ENCODE measurements around the gene RNF187.

Gene RNF187

GRCh38 chr1:228487336-228488124, at the start of gene RNF187:
RNF187 (plus strand) TSS chr1:228487382.
- no peak for DNase-seq (ENCODE audit: low read depth, low spot score)
- TF ChIP-seq SUZ12 (IDR thresholded peaks at IDR 0.05; ENCODE audit: extremely low read depth, insufficient read depth, insufficient read length) (no peak), ZNF274 (IDR thresholded peaks at IDR 0.05; ENCODE audit: low read depth, low read length) (no peak), YY1 (IDR thresholded peaks at IDR 0.05; ENCODE audit: insufficient read depth, insufficient read length) (no peak)
- Histone ChIP-seq H3K4me3 (ENCODE audit: insufficient read length, low read depth) (peak within 1 kb of the TSS; percentile 100), H3K27me3 (ENCODE audit: insufficient read depth, insufficient read length) (no peaks in the 10 kb centered on the region), H3K36me3 (ENCODE audit: insufficient read depth, insufficient read length, low read length) (peaks cover 28% of the 10 kb centered on the region), H3K9me3 (ENCODE audit: insufficient read depth, low read length) (no peaks in the 10 kb centered on the region), H3K9ac (ENCODE audit: insufficient read length, low read depth) (peak within 1 kb of the TSS; percentile 99), H3K4me1 (ENCODE audit: insufficient read depth, insufficient read length) (peaks cover 4% of the 10 kb centered on the region)

- Histone ChIP-seq H3K9ac (ENCODE audit: insufficient read length, low read depth) (no peak overlapping the region), H3K4me1 (ENCODE audit: insufficient read depth, insufficient read length) (no peaks in the 10 kb centered on the region), H3K4me3 (ENCODE audit: insufficient read length, low read depth) (no peak overlapping the region), H3K27me3 (ENCODE audit: insufficient read depth, insufficient read length) (peaks cover 72% of the 10 kb centered on the region), H3K36me3 (ENCODE audit: insufficient read depth, insufficient read length, low read length) (no peaks in the 10 kb centered on the region), H3K9me3 (ENCODE audit: insufficient read depth, low read length) (0 out of 2 replicates have a peak, but pooled peaks cover 5% of the 10 kb centered on the region)
- no peak for DNase-seq (ENCODE audit: low read depth, low spot score)
- TF ChIP-seq ZNF274 (IDR thresholded peaks at IDR 0.05; ENCODE audit: low read depth, low read length) (no peak), SUZ12 (IDR thresholded peaks at IDR 0.05; ENCODE audit: extremely low read depth, insufficient read depth, insufficient read length) (no peak), YY1 (IDR thresholded peaks at IDR 0.05; ENCODE audit: insufficient read depth, insufficient read length) (no peak)
These were observed 49.7 kb upstream of the RNF187 start for GRCh38 chr1:228437424-228437962.

GRCh38 chr1:228438266-228438665, 48.9 kb upstream of the RNF187 start:
- TF ChIP-seq YY1 (IDR thresholded peaks at IDR 0.05; ENCODE audit: insufficient read depth, insufficient read length) (no peak), ZNF274 (IDR thresholded peaks at IDR 0.05; ENCODE audit: low read depth, low read length) (no peak), SUZ12 (IDR thresholded peaks at IDR 0.05; ENCODE audit: extremely low read depth, insufficient read depth, insufficient read length) (no peak)
- no peak overlapping the region for H3K9ac ChIP-seq (ENCODE audit: insufficient read length, low read depth)
- 0 out of 2 replicates have a peak, but pooled peaks cover 5% of the 10 kb centered on the region for H3K9me3 ChIP-seq (ENCODE audit: insufficient read depth, low read length)
- peaks cover 79% of the 10 kb centered on the region for H3K27me3 ChIP-seq (ENCODE audit: insufficient read depth, insufficient read length)
- DNase-seq (ENCODE audit: low read depth, low spot score) = no peak
- no peaks in the 10 kb centered on the region for H3K4me1 ChIP-seq (ENCODE audit: insufficient read depth, insufficient read length)
- H3K4me3 ChIP-seq (ENCODE audit: insufficient read length, low read depth) = no peak overlapping the region
- H3K36me3 ChIP-seq (ENCODE audit: insufficient read depth, insufficient read length, low read length) = no peaks in the 10 kb centered on the region

- DNase-seq (ENCODE audit: low read depth, low spot score) = no peak
- Histone ChIP-seq H3K4me1 (ENCODE audit: insufficient read depth, insufficient read length) (peaks cover under 1% of the 10 kb centered on the region), H3K36me3 (ENCODE audit: insufficient read depth, insufficient read length, low read length) (no peaks in the 10 kb centered on the region), H3K9ac (ENCODE audit: insufficient read length, low read depth) (no peak overlapping the region), H3K27me3 (ENCODE audit: insufficient read depth, insufficient read length) (peaks cover 95% of the 10 kb centered on the region), H3K9me3 (ENCODE audit: insufficient read depth, low read length) (no peaks in the 10 kb centered on the region), H3K4me3 (ENCODE audit: insufficient read length, low read depth) (no peak overlapping the region)
- TF ChIP-seq ZNF274 (IDR thresholded peaks at IDR 0.05; ENCODE audit: low read depth, low read length) (no peak), SUZ12 (IDR thresholded peaks at IDR 0.05; ENCODE audit: extremely low read depth, insufficient read depth, insufficient read length) (no peak), YY1 (IDR thresholded peaks at IDR 0.05; ENCODE audit: insufficient read depth, insufficient read length) (no peak)
These were observed 46.3 kb upstream of the RNF187 start for GRCh38 chr1:228440761-228441500.

GRCh38 chr1:228443395-228443794, 43.8 kb upstream of the RNF187 start:
- Histone ChIP-seq H3K27me3 (ENCODE audit: insufficient read depth, insufficient read length) (peaks cover 98% of the 10 kb centered on the region), H3K36me3 (ENCODE audit: insufficient read depth, insufficient read length, low read length) (no peaks in the 10 kb centered on the region), H3K9me3 (ENCODE audit: insufficient read depth, low read length) (no peaks in the 10 kb centered on the region), H3K9ac (ENCODE audit: insufficient read length, low read depth) (no peak overlapping the region), H3K4me1 (ENCODE audit: insufficient read depth, insufficient read length) (peaks cover 2% of the 10 kb centered on the region), H3K4me3 (ENCODE audit: insufficient read length, low read depth) (no peak overlapping the region)
- TF ChIP-seq ZNF274 (IDR thresholded peaks at IDR 0.05; ENCODE audit: low read depth, low read length) (no peak), YY1 (IDR thresholded peaks at IDR 0.05; ENCODE audit: insufficient read depth, insufficient read length) (no peak), SUZ12 (IDR thresholded peaks at IDR 0.05; ENCODE audit: extremely low read depth, insufficient read depth, insufficient read length) (no peak)
- DNase-seq (ENCODE audit: low read depth, low spot score) = no peak

- peak overlapping the region; percentile 73 for H3K9ac ChIP-seq (ENCODE audit: insufficient read length, low read depth)
- TF ChIP-seq YY1 (IDR thresholded peaks at IDR 0.05; ENCODE audit: insufficient read depth, insufficient read length) = no peak
- TF ChIP-seq ZNF274 (IDR thresholded peaks at IDR 0.05; ENCODE audit: low read depth, low read length) = no peak
- TF ChIP-seq SUZ12 (IDR thresholded peaks at IDR 0.05; ENCODE audit: extremely low read depth, insufficient read depth, insufficient read length) = no peak
- no peaks in the 10 kb centered on the region for H3K36me3 ChIP-seq (ENCODE audit: insufficient read depth, insufficient read length, low read length)
These were observed 41.7 kb upstream of the RNF187 start for GRCh38 chr1:228445490-228445842.

More at GRCh38 chr1:228445490-228445842, 41.7 kb upstream of the RNF187 start:
- peak overlapping the region; percentile 64 for H3K4me3 ChIP-seq (ENCODE audit: insufficient read length, low read depth)
- H3K27me3 ChIP-seq (ENCODE audit: insufficient read depth, insufficient read length) = peaks cover 77% of the 10 kb centered on the region
- DNase-seq (ENCODE audit: low read depth, low spot score) = no peak
- no peaks in the 10 kb centered on the region for H3K9me3 ChIP-seq (ENCODE audit: insufficient read depth, low read length)
- H3K4me1 ChIP-seq (ENCODE audit: insufficient read depth, insufficient read length) = peaks cover 2% of the 10 kb centered on the region
